Stimulated activated memory B cell treated with anti-CD40 and anti-IgM and Interleukin-4, amounts not matched to agents 10 μg/mL and 1 μg/mL and 100 μg/mL, for 72 hours (primary cell): ENCODE data around the gene PICK1.
A peak's percentile ranks its signal among the peaks of the same experiment; 100 is the strongest.
"Not testable (repeated sequence)": the region's sequence is repeated elsewhere in the genome, so short reads cannot be mapped to it uniquely, and the experiment has no call there.

Experiments used
- ATAC-seq: fragments of 150-1000 bp; cut with Tn5 transposase; 2 replicates; pipeline ENCODE4 v1.10.0; 2021
- H3K27ac Mint-ChIP-seq: one replicate; pipeline ENCODE4 v1.8.0; 2022; ENCODE audit warnings: mild to moderate bottlenecking, mixed read lengths
- H3K27me3 Mint-ChIP-seq: one replicate; pipeline ENCODE4 v1.8.0; 2022; ENCODE audit warnings: mixed read lengths
- H3K36me3 Mint-ChIP-seq: one replicate; pipeline ENCODE4 v1.8.0; 2022; ENCODE audit warnings: mixed read lengths
- H3K4me1 Mint-ChIP-seq: one replicate; pipeline ENCODE4 v1.8.0; 2022; ENCODE audit warnings: mixed read lengths
- H3K4me3 Mint-ChIP-seq: one replicate; pipeline ENCODE4 v1.8.0; 2022; ENCODE audit warnings: mild to moderate bottlenecking, moderate library complexity, mixed read lengths
- H3K9me3 Mint-ChIP-seq: one replicate; pipeline ENCODE4 v1.8.0; 2022; ENCODE audit warnings: mixed read lengths

The PICK1 gene

DNA sequence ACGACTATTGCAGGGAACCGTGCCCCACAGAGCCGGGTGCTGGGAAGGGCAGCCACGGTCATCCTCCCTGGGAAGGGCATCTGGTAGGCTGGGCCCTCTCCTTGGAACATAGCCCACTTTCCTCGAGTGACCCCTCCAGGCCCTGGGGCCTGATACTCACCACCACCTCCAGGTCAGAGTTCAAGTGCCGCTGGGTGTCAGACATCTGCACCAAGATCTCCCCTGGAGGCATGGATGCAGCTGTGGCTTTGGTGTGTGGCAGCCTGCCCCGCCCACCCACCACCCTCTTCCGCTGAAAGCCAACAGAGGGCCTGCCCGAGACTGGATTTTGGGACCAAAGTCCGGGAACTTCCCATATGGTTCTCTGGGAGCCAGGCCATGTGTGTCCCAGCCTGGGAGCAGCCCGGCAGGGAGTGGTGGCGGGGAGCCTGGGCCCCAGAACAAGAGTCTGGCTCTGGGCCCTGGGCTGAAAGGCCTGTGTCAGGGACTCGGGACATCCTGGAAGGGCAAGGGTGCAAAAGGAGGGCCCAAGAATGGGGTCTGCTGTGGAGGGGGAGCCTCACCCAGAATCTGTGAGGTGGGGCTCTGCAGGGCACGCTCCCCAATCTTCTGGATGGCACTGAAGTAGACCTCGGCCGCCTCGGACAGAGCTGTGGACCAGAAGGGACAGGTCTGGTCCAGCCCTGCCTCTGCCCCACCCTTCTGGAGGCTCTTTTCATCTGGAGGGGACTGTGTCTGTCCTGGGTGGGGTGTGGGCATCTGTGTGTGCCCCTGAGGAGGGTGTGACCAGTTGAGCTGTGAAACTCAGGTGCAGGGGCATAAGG lies 50.7 kb downstream of the PICK1 start:
- Mint-ChIP-seq H3K27ac (no peak overlapping the region), H3K9me3 (peaks cover 3% of the 10 kb centered on the region), H3K27me3 (no peaks in the 10 kb centered on the region), H3K4me1 (no peaks in the 10 kb centered on the region), H3K36me3 (peaks cover 18% of the 10 kb centered on the region), H3K4me3 (no peak overlapping the region)
- no peak for ATAC-seq

- Mint-ChIP-seq H3K9me3 (peaks cover 3% of the 10 kb centered on the region), H3K36me3 (peaks cover 25% of the 10 kb centered on the region), H3K27me3 (no peaks in the 10 kb centered on the region), H3K4me3 (no peak overlapping the region), H3K27ac (no peak overlapping the region), H3K4me1 (no peaks in the 10 kb centered on the region)
- peak; percentile 37 for ATAC-seq
Measured at GRCh38 chr22:38108561-38109319, 51.5 kb downstream of the PICK1 start.

GRCh38 chr22:38109371-38110001 lies 52.3 kb downstream of the PICK1 start:
- no peak for ATAC-seq
- peaks cover 3% of the 10 kb centered on the region for H3K9me3 Mint-ChIP-seq
- H3K4me3 Mint-ChIP-seq, result peak overlapping the region; percentile 34
- H3K4me1 Mint-ChIP-seq, result peaks cover 4% of the 10 kb centered on the region
- H3K36me3 Mint-ChIP-seq, result peaks cover 29% of the 10 kb centered on the region
- peak overlapping the region; percentile 55 for H3K27ac Mint-ChIP-seq
- H3K27me3 Mint-ChIP-seq, result no peaks in the 10 kb centered on the region

- Mint-ChIP-seq H3K27ac (peak within 1 kb of the TSS; percentile 55), H3K4me1 (peaks cover 11% of the 10 kb centered on the region)
Measured at GRCh38 chr22:38110008-38110862, 53.0 kb downstream of the PICK1 start, which contains the start of gene BAIAP2L2. BAIAP2L2 (minus strand) TSS chr22:38110684; CDS start chr22:38110525, 159 bp downstream.

DNA sequence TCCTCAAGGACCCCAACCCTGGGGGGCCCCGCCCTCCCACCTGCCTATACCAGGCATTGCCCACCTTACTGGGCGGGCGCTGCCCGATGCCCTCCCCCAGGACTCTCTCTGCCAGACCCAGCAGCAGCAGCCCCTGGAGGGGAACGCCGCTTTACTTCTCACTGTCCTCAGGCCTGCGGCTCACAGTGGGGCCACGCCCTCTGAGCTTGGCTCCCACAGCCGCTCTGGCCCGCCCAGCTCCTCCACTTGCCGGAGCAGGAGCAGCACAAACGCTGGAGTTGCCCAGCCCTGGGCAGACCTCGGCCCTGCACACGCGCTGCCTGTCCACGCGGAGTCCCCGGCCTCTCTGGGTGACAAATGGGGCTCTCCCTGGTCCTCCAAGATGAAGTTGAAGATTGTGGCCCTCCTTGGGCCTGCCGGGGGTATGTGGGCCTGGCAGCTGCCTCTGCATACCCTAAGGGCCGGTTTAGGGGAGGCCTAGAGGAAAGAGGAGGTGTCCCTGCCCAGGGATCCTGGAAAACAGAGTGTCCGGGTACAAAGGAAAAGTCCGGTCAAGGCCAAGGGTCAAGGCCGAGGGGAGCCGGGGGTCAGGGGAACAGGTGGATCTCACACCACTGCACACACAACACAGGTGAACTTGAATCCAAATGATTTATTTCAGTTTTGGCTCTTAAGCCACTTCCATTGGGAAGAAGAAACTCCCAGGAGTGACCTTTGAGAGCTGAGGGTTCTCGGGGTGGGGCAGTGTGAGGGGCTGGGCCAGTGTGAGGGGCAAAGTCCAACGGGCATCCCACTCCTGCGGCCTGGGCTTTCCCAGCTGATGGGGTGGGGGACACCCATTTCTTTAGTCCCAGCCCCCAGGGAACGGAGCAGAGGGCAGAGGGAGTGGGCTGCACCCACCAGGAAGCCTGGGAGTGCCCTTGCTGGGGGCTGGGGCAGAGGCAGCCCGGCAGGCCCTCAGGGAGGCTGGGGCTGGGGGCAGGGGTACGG lies 54.0 kb downstream of the PICK1 start:
- Mint-ChIP-seq H3K4me3 (no peak overlapping the region), H3K36me3 (peaks cover 33% of the 10 kb centered on the region), H3K9me3 (peaks cover 3% of the 10 kb centered on the region), H3K27me3 (no peaks in the 10 kb centered on the region), H3K27ac (no peak overlapping the region), H3K4me1 (peaks cover 11% of the 10 kb centered on the region)
- ATAC-seq, result no peak

More at GRCh38 chr22:38110008-38110862, 53.0 kb downstream of the PICK1 start, which contains the start of gene BAIAP2L2:
- Mint-ChIP-seq H3K27me3 (no peaks in the 10 kb centered on the region), H3K9me3 (peaks cover 3% of the 10 kb centered on the region), H3K36me3 (peaks cover 34% of the 10 kb centered on the region), H3K4me3 (peak within 1 kb of the TSS; percentile 34)
- no peak for ATAC-seq

DNA sequence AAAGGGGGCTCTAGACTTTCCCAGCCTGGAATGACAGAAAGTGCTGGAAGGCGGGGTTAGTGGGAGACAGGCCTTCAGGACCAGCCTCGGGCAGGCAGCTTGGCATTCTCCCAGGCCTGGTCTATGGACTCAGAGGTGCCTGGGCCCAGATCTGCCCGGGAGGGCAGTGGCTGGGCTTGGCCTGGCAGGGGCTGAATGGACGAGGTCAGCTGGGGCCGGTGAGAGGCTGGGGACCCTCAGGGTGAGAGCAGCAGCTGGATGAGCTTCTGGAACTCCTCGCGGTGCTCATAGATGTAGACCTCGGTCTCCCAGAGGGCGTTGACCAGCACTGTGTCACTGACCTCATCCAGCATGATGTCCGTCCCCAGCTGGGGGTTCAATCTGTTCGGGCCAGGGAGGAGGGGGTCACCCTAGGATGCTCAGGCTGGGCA lies 54.7 kb downstream of the PICK1 start:
- ATAC-seq, result no peak
- no peak overlapping the region for H3K4me3 Mint-ChIP-seq
- peaks cover 33% of the 10 kb centered on the region for H3K36me3 Mint-ChIP-seq
- H3K9me3 Mint-ChIP-seq, result peaks cover 3% of the 10 kb centered on the region
- H3K4me1 Mint-ChIP-seq, result peaks cover 11% of the 10 kb centered on the region
- H3K27me3 Mint-ChIP-seq, result no peaks in the 10 kb centered on the region
- no peak overlapping the region for H3K27ac Mint-ChIP-seq

GRCh38 chr22:38112381-38112780 lies 55.2 kb downstream of the PICK1 start:
- Mint-ChIP-seq H3K27ac (peak overlapping the region; percentile 21), H3K27me3 (no peaks in the 10 kb centered on the region), H3K4me3 (no peak overlapping the region), H3K4me1 (peaks cover 11% of the 10 kb centered on the region), H3K9me3 (peaks cover 3% of the 10 kb centered on the region), H3K36me3 (peaks cover 33% of the 10 kb centered on the region)
- no peak for ATAC-seq

GRCh38 chr22:38114484-38115398 lies 57.5 kb downstream of the PICK1 start:
- peaks cover 11% of the 10 kb centered on the region for H3K4me1 Mint-ChIP-seq
- no peaks in the 10 kb centered on the region for H3K27me3 Mint-ChIP-seq
- H3K27ac Mint-ChIP-seq, result no peak overlapping the region
- H3K4me3 Mint-ChIP-seq, result no peak overlapping the region
- peaks cover 22% of the 10 kb centered on the region for H3K36me3 Mint-ChIP-seq
- peak; percentile 82 for ATAC-seq
- H3K9me3 Mint-ChIP-seq, result peaks cover 2% of the 10 kb centered on the region

GRCh38 chr22:38115423-38116205 lies 58.4 kb downstream of the PICK1 start:
- Mint-ChIP-seq H3K36me3 (peaks cover 22% of the 10 kb centered on the region), H3K4me3 (no peak overlapping the region), H3K4me1 (peaks cover 11% of the 10 kb centered on the region), H3K9me3 (no peaks in the 10 kb centered on the region), H3K27ac (no peak overlapping the region), H3K27me3 (no peaks in the 10 kb centered on the region)
- ATAC-seq, result no peak

DNA sequence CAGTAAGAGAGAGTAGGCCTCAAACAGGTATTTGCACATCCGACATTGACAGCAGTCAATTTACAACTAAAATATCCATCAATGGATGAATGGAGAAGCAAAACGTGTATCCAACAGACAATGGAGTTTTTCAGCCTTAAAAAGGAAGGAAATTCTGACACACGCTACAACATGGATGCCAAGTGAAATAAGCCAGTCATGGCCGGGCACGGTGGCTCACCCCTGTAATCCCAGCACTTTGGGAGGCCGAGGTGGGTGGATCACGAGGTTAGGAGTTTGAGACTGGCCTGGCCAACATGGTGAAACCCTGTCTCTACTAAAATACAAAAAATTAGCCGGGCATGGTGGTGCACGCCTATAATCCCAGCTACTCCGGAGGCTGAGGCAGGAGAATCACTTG lies 60.4 kb downstream of the PICK1 start:
- ATAC-seq, H3K4me3 Mint-ChIP-seq, H3K9me3 Mint-ChIP-seq, H3K27me3 Mint-ChIP-seq, H3K27ac Mint-ChIP-seq: not testable (repeated sequence)
- Mint-ChIP-seq H3K4me1 (peaks cover 11% of the 10 kb centered on the region), H3K36me3 (peaks cover 22% of the 10 kb centered on the region)

DNA sequence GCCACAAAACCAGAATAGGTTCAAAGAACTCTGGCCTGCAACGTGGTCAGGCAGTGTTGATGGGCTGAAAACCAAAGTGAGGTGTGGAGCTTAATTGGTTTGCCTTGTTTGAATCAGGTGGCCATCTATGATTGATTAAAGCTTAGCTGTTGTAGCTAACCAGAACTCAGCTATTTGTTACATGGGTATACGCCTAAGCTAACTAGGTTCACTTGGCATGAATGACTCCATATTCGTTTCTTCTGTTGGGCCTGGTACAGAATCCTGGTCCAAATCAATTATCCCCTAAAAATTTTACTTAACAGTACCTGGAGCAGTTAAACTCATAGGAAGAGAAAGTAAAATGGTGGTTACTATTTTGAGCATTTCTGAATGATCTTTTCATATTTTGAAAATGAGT lies 61.0 kb downstream of the PICK1 start:
- ATAC-seq, result no peak
- no peak overlapping the region for H3K27ac Mint-ChIP-seq
- H3K4me1 Mint-ChIP-seq, result peaks cover 11% of the 10 kb centered on the region
- no peaks in the 10 kb centered on the region for H3K9me3 Mint-ChIP-seq
- peaks cover 16% of the 10 kb centered on the region for H3K36me3 Mint-ChIP-seq
- no peak overlapping the region for H3K4me3 Mint-ChIP-seq
- no peaks in the 10 kb centered on the region for H3K27me3 Mint-ChIP-seq

DNA sequence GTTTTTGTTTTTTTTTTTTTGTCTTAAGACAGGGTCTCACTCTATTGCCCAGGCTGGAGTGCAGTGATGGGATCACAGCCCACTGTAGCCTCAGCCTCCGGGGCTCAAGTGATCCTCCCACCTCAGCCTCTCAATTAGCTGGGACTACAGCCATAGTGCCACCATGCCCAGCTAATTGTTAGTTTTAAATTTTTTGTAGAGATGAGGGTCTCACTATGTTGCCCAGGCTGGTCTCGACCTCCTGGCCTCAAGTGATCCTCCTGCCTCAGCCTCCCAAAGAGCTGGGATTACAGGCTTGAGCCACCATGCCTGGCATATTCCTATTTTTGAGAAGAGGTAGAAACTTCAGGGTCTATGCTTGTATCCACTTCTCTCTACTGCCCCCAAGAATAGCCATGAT lies 61.5 kb downstream of the PICK1 start:
- H3K4me3 Mint-ChIP-seq, H3K27ac Mint-ChIP-seq, ATAC-seq, H3K27me3 Mint-ChIP-seq, H3K9me3 Mint-ChIP-seq: not testable (repeated sequence)
- Mint-ChIP-seq H3K36me3 (peaks cover 12% of the 10 kb centered on the region), H3K4me1 (peaks cover 11% of the 10 kb centered on the region)
